Astrocyte of the spinal cord (primary cell): ENCODE measurements around the gene TMX1.

Experiments
- DNase-seq: peaks from one replicate; pipeline ENCODE4 v3.0.0; 2011; ENCODE audit warnings: low read depth, low spot score
- H3K4me3 ChIP-seq: 2 replicates; pipeline ENCODE4 v1.5.1; 2011; ENCODE audit warnings: low read depth, mild to moderate bottlenecking, low read length, moderate library complexity
- in situ Hi-C: cut with HindIII; loops from 2 replicates; pipeline ENCODE4 v1.10.0; 2017; ENCODE audit warnings: low sequenced_read_pairs
- TF ChIP-seq, protein P1 (sequence below): IDR thresholded peaks from 2 replicates; pipeline ENCODE4 v1.5.1; 2012; ENCODE audit warnings: low read depth, mild to moderate bottlenecking, low read length, inconsistent platforms

The TMX1 gene

DNA sequence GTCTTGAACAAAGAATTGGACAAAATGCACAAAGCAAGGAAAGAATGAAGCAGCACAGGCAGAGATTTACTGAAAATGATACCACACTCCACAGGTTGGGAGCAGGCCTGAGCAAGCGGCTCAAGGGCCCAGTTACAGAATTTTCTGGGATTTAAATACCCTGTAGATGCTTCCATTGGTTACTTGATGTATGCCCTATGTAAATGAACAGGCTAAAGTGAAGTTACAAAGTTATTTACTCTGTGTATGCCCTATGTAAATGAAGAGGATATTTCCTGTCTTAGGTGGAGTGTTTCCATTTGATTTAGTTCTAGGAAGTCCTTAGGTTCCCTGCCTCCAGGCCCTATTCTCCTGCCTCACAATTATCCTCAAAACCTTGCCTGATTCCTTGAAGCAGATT is 36.6 kb downstream of the TMX1 start:
- in situ Hi-C loops = no loop called here
- no peak for DNase-seq
- TF ChIP-seq, protein P1, sequence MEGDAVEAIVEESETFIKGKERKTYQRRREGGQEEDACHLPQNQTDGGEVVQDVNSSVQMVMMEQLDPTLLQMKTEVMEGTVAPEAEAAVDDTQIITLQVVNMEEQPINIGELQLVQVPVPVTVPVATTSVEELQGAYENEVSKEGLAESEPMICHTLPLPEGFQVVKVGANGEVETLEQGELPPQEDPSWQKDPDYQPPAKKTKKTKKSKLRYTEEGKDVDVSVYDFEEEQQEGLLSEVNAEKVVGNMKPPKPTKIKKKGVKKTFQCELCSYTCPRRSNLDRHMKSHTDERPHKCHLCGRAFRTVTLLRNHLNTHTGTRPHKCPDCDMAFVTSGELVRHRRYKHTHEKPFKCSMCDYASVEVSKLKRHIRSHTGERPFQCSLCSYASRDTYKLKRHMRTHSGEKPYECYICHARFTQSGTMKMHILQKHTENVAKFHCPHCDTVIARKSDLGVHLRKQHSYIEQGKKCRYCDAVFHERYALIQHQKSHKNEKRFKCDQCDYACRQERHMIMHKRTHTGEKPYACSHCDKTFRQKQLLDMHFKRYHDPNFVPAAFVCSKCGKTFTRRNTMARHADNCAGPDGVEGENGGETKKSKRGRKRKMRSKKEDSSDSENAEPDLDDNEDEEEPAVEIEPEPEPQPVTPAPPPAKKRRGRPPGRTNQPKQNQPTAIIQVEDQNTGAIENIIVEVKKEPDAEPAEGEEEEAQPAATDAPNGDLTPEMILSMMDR = no peak
- no peak overlapping the region for H3K4me3 ChIP-seq

GRCh38 chr14:51277753-51278415 is 37.8 kb downstream of the TMX1 start:
- in situ Hi-C loops = no loop called here
- TF ChIP-seq, protein P1 = no peak
- no peak for DNase-seq
- no peak overlapping the region for H3K4me3 ChIP-seq

DNA sequence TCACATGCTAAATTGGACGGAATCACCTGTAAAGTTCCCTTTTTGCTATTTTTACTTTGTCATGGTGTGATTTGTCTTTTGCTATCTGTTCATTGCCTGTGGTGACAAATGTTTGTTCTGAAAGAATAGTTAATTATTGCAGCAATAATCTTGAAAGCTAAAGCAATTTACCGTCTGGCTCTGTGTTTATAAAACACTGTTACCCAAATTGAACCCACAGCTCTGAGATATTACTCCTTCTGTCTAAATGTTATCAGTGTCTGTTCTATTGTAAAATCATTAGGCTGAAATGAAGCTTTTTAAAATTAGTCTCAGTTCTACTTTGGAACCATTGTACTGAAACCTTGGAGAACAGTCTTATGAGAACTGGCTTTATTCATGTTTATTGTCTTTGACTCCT is 42.5 kb downstream of the TMX1 start:
- TF ChIP-seq, protein P1 = no peak
- DNase-seq = no peak
- no peak overlapping the region for H3K4me3 ChIP-seq
- in situ Hi-C loops = no loop called here

DNA sequence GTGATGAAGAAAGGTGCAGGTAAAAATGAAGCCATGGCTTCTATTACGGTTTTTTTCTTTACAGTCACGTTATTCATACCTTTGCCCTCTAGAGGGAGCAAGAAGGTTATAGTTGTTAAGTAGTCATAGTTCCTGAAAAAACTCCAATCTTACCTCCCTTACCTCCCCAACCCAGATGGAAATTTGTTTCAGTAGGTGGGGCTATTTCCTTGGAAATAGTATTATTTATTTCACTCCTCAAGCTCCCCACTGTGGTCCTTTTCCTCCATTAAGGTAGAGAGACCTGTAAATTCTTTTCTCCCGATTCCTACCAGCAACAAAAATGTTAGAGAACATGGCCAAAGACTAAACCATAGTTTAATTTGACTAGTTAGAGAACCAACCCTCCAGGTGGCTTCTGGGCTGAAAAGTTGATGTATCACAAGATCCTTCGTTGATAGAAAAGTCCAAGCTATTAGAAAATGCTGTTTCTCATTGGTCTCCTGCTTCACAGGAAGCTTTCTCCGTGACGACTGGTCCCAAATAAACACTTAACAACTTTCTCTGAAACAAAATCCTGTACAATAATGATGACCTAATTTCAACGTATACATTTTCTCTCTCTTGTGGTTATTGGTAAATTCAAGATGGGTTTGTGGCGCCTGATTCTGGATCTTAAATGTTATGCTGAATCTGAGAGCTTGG is 43.5 kb downstream of the TMX1 start:
- in situ Hi-C loops = no loop called here
- TF ChIP-seq, protein P1 = peak; percentile 63
- no peak overlapping the region for H3K4me3 ChIP-seq
- peak; percentile 95 for DNase-seq

DNA sequence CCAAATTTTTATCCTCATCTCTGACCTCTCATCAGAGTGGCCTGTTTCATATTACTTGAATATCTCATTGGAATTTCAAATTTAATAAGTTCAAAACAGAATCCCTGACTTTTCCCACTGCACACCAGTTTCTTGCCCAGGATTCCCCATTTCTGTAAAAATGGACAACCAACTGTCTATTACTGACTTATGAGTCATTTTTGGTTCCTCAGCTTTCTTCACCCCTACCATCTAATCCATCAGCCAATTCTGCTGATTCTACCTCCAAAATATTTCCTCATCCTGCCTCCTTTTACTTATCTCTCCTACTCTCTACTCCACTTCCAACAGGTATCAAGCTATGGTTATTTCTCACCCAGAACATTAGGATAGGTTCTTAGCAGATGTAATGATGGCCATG is 44.2 kb downstream of the TMX1 start:
- DNase-seq = no peak
- no peak overlapping the region for H3K4me3 ChIP-seq
- TF ChIP-seq, protein P1 = no peak
- in situ Hi-C loops = no loop called here

DNA sequence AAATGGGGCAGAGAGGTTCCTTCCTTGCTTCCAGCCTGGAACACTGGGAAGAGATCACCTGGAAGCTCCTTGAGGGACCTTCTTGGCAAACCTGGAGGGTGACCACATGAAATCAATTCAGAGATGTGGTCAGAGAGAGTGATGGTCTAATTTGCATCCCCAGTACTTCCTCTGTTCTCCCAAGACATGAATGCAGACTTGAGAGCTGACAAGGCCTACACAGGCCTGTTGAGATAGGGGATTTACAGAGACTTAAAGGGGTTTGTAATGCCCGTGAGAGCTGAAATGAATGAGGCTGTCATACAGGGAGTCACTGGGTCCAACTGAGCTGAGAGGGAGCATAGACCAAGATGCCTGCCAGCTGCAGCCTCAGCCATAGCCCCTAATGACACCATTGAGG is 45.1 kb downstream of the TMX1 start:
- DNase-seq = no peak
- in situ Hi-C loops = no loop called here
- no peak overlapping the region for H3K4me3 ChIP-seq
- TF ChIP-seq, protein P1 = no peak
